Measurements from ENCODE around the gene PNMA6A. TPM values are rescaled to one million over a fixed set of nuclear protein-coding genes. Genes with fewer than 3 reads are reported as not detected.
"Not testable (repeated sequence)": the region's sequence is repeated elsewhere in the genome, so short reads cannot be mapped to it uniquely, and the experiment has no call there.

PNMA6A gene
- total and polyA plus RNA-seq, 2 of the 4 experiments (the other 2 are of a cell fraction) = 0.18 to 0.21 TPM

GRCh38 chrX:153065389-153065788 is 6.9 kb upstream of the PNMA6A start:
- Histone ChIP-seq H2BK5ac (ENCODE audit: low read depth, low read length, poor library complexity, severe bottlenecking) (no peak overlapping the region), H4K8ac (ENCODE audit: low read depth in 2 of 2, low read length in 2 of 2) (no peak overlapping the region), H3K18ac (ENCODE audit: low read depth, low read length) (no peak overlapping the region), H3K27ac (ENCODE audit: insufficient read depth, low read length) (no peak overlapping the region), H2AK9ac (replicated peaks; ENCODE audit: low read depth, low read length, poor library complexity) (peak overlapping the region; percentile 44), H3K9ac (ENCODE audit: low read depth, low read length) (no peak overlapping the region), H3K4ac (ENCODE audit: low read depth, low read length) (no peak overlapping the region), H3K9me3 (ENCODE audit: control insufficient read depth, insufficient read depth, low read length) (no peaks in the 10 kb centered on the region), H4K5ac (ENCODE audit: low read depth, low read length) (no peak overlapping the region), H2AK5ac (ENCODE audit: low read depth, low read length) (no peak overlapping the region), H2AFZ (replicated peaks; ENCODE audit: low read length, poor library complexity) (no peak overlapping the region), H4K91ac (ENCODE audit: insufficient read depth, low read depth, low read length) (no peak overlapping the region), H3K56ac (ENCODE audit: extremely low read depth, insufficient read depth, low read length) (no peak overlapping the region), H4K20me1 (ENCODE audit: insufficient read depth, low read length) (no peaks in the 10 kb centered on the region), H2BK20ac (ENCODE audit: low read depth, low read length) (no peak overlapping the region), H3K9me1 (ENCODE audit: insufficient read depth, low read length) (no peaks in the 10 kb centered on the region), H3K23ac (ENCODE audit: low read depth, low read length) (no peak overlapping the region), H3K27me3 (ENCODE audit: control insufficient read depth, insufficient read depth, low read length) (no peaks in the 10 kb centered on the region; the same call in 1 of the 2 replicates), H3K36me3 (ENCODE audit: control insufficient read depth, insufficient read depth, low read length) (no peaks in the 10 kb centered on the region), H3K14ac (replicated peaks; ENCODE audit: low read depth, low read length) (no peak overlapping the region), H3K79me1 (ENCODE audit: low read depth in 1 of 2, low read length in 2 of 2) (no peaks in the 10 kb centered on the region), H2BK120ac (ENCODE audit: low read depth, low read length) (no peak overlapping the region), H3K4me2 (ENCODE audit: low read depth, low read length) (no peak overlapping the region), H3K4me3 (ENCODE audit: insufficient read depth, low read depth, low read length) (no peak overlapping the region), H3K4me1 (ENCODE audit: control insufficient read depth, insufficient read depth, low read length) (peaks cover 1% of the 10 kb centered on the region; the same call in 1 of the 2 replicates), H2BK15ac (ENCODE audit: low read depth, low read length) (no peak overlapping the region)
- intact Hi-C loops (cut with micrococcal nuclease) = no loop called here
- ATAC-seq (ENCODE audit: low read depth) (no peak; the same call in 1 of the 2 replicates), DNase-seq (no peak)
- in situ Hi-C loops (cut with MboI; ENCODE audit: low sequenced_read_pairs) = no loop called here
- CTCF ChIA-PET = no interaction called here
- POLR2A ChIA-PET (ENCODE audit: unreplicated experiment) = no interaction called here
- no TSS peak for BruUV-seq (replicated peaks)
- WGBS, 2 experiments (ENCODE audit: extremely low coverage in 2 of 2, insufficient read length in 1 of 2) = 44% methylated on average over 2 of the region's 6 CpGs; no CpG with 5 or more reads in 1 of the 2 experiments
- no peak for TF ChIP-seq CEBPB (IDR thresholded peaks at IDR 0.05; ENCODE audit: low read depth, low read length)
- TF ChIP-seq, protein P1, sequence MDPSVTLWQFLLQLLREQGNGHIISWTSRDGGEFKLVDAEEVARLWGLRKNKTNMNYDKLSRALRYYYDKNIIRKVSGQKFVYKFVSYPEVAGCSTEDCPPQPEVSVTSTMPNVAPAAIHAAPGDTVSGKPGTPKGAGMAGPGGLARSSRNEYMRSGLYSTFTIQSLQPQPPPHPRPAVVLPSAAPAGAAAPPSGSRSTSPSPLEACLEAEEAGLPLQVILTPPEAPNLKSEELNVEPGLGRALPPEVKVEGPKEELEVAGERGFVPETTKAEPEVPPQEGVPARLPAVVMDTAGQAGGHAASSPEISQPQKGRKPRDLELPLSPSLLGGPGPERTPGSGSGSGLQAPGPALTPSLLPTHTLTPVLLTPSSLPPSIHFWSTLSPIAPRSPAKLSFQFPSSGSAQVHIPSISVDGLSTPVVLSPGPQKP (IDR thresholded peaks at IDR 0.05; ENCODE audit: borderline replicate concordance, low read depth, low read length) = no peak
- TF ChIP-seq CTCF (conservative IDR thresholded peaks at IDR 0.05; ENCODE audit: low read depth, low read length) = no peak
- TF ChIP-seq FOS (IDR thresholded peaks at IDR 0.05; ENCODE audit: low read depth, low read length) = no peak
- dilution Hi-C loops (cut with HindIII; ENCODE audit: low sequenced_read_pairs, unreplicated experiment) = no loop called here

DNA sequence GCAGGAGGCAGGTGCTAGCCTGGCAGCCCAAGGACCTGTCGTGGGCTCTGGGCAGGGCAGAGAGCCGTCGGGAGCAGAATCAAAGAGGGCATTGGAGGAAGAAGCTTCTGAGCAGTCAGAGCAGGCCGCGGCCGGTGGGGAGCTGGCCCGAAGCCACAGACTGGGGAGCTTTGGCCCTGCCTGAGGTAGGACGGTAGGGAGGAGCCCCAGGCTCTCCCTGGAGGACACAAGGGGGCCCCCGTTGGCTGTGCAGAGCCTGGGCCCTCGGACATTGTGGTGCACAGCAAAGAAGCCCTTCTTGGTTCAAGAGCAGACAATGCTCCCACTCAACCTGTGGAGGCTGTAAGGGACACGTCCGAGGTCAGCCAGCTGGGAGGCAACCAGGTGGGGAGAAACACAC is 5.9 kb upstream of the PNMA6A start:
- DNase-seq; ATAC-seq (ENCODE audit: low read depth); H3K36me3 ChIP-seq (ENCODE audit: control insufficient read depth, insufficient read depth, low read length); H4K20me1 ChIP-seq (ENCODE audit: insufficient read depth, low read length); in situ Hi-C loops (cut with MboI; ENCODE audit: low sequenced_read_pairs); H3K79me1 ChIP-seq (ENCODE audit: low read depth in 1 of 2, low read length in 2 of 2); CTCF ChIA-PET; H3K4me2 ChIP-seq (ENCODE audit: low read depth, low read length); H3K9ac ChIP-seq (ENCODE audit: low read depth, low read length); H3K18ac ChIP-seq (ENCODE audit: low read depth, low read length); H2BK20ac ChIP-seq (ENCODE audit: low read depth, low read length); H2AK9ac ChIP-seq (replicated peaks; ENCODE audit: low read depth, low read length, poor library complexity); H3K27me3 ChIP-seq (ENCODE audit: control insufficient read depth, insufficient read depth, low read length); H3K4me1 ChIP-seq (ENCODE audit: control insufficient read depth, insufficient read depth, low read length); POLR2A ChIA-PET (ENCODE audit: unreplicated experiment); H4K91ac ChIP-seq (ENCODE audit: insufficient read depth, low read depth, low read length); H3K4me3 ChIP-seq (ENCODE audit: insufficient read depth, low read depth, low read length); H3K9me3 ChIP-seq (ENCODE audit: control insufficient read depth, insufficient read depth, low read length); H2BK5ac ChIP-seq (ENCODE audit: low read depth, low read length, poor library complexity, severe bottlenecking); H2BK120ac ChIP-seq (ENCODE audit: low read depth, low read length); dilution Hi-C loops (cut with HindIII; ENCODE audit: low sequenced_read_pairs, unreplicated experiment); H3K4ac ChIP-seq (ENCODE audit: low read depth, low read length); H4K8ac ChIP-seq (ENCODE audit: low read depth in 2 of 2, low read length in 2 of 2); H2BK15ac ChIP-seq (ENCODE audit: low read depth, low read length); BruUV-seq (replicated peaks); H2AK5ac ChIP-seq (ENCODE audit: low read depth, low read length); H3K9me1 ChIP-seq (ENCODE audit: insufficient read depth, low read length); H2AFZ ChIP-seq (replicated peaks; ENCODE audit: low read length, poor library complexity); H3K23ac ChIP-seq (ENCODE audit: low read depth, low read length); H3K56ac ChIP-seq (ENCODE audit: extremely low read depth, insufficient read depth, low read length); H3K27ac ChIP-seq (ENCODE audit: insufficient read depth, low read length); H3K14ac ChIP-seq (replicated peaks; ENCODE audit: low read depth, low read length); H4K5ac ChIP-seq (ENCODE audit: low read depth, low read length); intact Hi-C loops (cut with micrococcal nuclease): not testable (repeated sequence)
- WGBS, 2 experiments (ENCODE audit: extremely low coverage in 2 of 2, insufficient read length in 1 of 2) = no CpG with 5 or more reads among the region's 12 CpGs
